GM19043 (cell line): ENCODE results near the gene NLK.
"Not testable (repeated sequence)": the region's sequence is repeated elsewhere in the genome, so short reads cannot be mapped to it uniquely, and the experiment has no call there.

ENCODE experiments used
- ATAC-seq: cut with Tn5 transposase; IDR thresholded peaks from one replicate; pipeline ENCODE4 v1.9.1; 2021; ENCODE audit warnings: low read depth; ENCODE audit not compliant: unreplicated experiment

The NLK gene

GRCh38 chr17:28042657-28042720 is at the start of gene NLK:
NLK (plus strand) TSS chr17:28042677; CDS start chr17:28042874, 197 bp downstream.
- no peak for ATAC-seq

GRCh38 chr17:27993161-27993695 is 49.2 kb upstream of the NLK start:
- no peak for ATAC-seq

- no peak for ATAC-seq
These were observed 48.7 kb upstream of the NLK start for GRCh38 chr17:27993723-27994310.

GRCh38 chr17:27994586-27994985 is 47.9 kb upstream of the NLK start:
- ATAC-seq: no peak

- no peak for ATAC-seq
These were observed 46.9 kb upstream of the NLK start for GRCh38 chr17:27995554-27995953.

- ATAC-seq: no peak
These were observed 46.1 kb upstream of the NLK start for GRCh38 chr17:27996202-27997043.

GRCh38 chr17:27997044-27997401 is 45.5 kb upstream of the NLK start:
- ATAC-seq: no peak

- no peak for ATAC-seq
These were observed 45.0 kb upstream of the NLK start for GRCh38 chr17:27997522-27997921.

GRCh38 chr17:28001149-28001548 is 41.3 kb upstream of the NLK start:
- ATAC-seq: no peak

GRCh38 chr17:28004344-28004743 is 38.1 kb upstream of the NLK start:
- ATAC-seq: no peak

- not testable (repeated sequence) for ATAC-seq
These were observed 34.6 kb upstream of the NLK start for GRCh38 chr17:28007925-28008324.

- ATAC-seq: no peak
These were observed 34.0 kb upstream of the NLK start for GRCh38 chr17:28008513-28008912.

- ATAC-seq: no peak
These were observed 32.1 kb upstream of the NLK start for GRCh38 chr17:28010406-28010805.

- no peak for ATAC-seq
These were observed 23.9 kb upstream of the NLK start for GRCh38 chr17:28018439-28019070.

- no peak for ATAC-seq
These were observed 22.0 kb upstream of the NLK start for GRCh38 chr17:28020515-28020914.

- no peak for ATAC-seq
These were observed 13.4 kb upstream of the NLK start for GRCh38 chr17:28029044-28029443.

- no peak for ATAC-seq
These were observed 12.1 kb upstream of the NLK start for GRCh38 chr17:28030386-28030785.

- ATAC-seq: no peak
These were observed 11.3 kb upstream of the NLK start for GRCh38 chr17:28031174-28031573.

- ATAC-seq: no peak
These were observed 8.3 kb upstream of the NLK start for GRCh38 chr17:28033972-28034714.

GRCh38 chr17:28035452-28035851 is 7.0 kb upstream of the NLK start:
- not testable (repeated sequence) for ATAC-seq

- not testable (repeated sequence) for ATAC-seq
These were observed 6.6 kb upstream of the NLK start for GRCh38 chr17:28035884-28036283.
